ENCODE measurements around the gene ZNF333. TPM values are rescaled to one million over a fixed set of nuclear protein-coding genes. Genes with fewer than 3 reads are reported as not detected.
"Not testable (repeated sequence)": the region's sequence is repeated elsewhere in the genome, so short reads cannot be mapped to it uniquely, and the experiment has no call there.

ZNF333 gene
- total RNA-seq, 1 donor from 2014 or later: 10.5 TPM

- DNase-seq (ENCODE audit: low spot score); intact Hi-C loops (cut with DNase I): not testable (repeated sequence)
These were observed 92.1 kb downstream of the ZNF333 start for GRCh38 chr19:14781713-14782536.

GRCh38 chr19:14782626-14783409 lies 93.0 kb downstream of the ZNF333 start:
- no peak for DNase-seq (ENCODE audit: low spot score)
- intact Hi-C loops (cut with DNase I): no loop called here

Other genes starting within 250 kb of the ZNF333 start
- not detected for gene PTGER1, start 214.7 kb upstream of the ZNF333 start, total RNA-seq
- 49.5 TPM for gene GIPC1, start 193.9 kb upstream of the ZNF333 start, total RNA-seq
- 61.6 TPM for gene DNAJB1, start 171.7 kb upstream of the ZNF333 start, total RNA-seq
- 62.0 TPM for gene TECR, start 160.5 kb upstream of the ZNF333 start, total RNA-seq
- gene NDUFB7, start 118.0 kb upstream of the ZNF333 start, total RNA-seq: 382 TPM
- not detected for gene CLEC17A, start 107.0 kb upstream of the ZNF333 start, total RNA-seq
- 0.46 TPM for gene ADGRE3, start 15.2 kb upstream of the ZNF333 start, total RNA-seq
- gene ADGRE2, start 88.5 kb downstream of the ZNF333 start, total RNA-seq: 2.5 TPM
- gene OR7A5, start 145.1 kb downstream of the ZNF333 start, total RNA-seq: not detected
- 0.03 TPM for gene OR7C1, start 145.1 kb downstream of the ZNF333 start, total RNA-seq
- gene OR7A10, start 158.9 kb downstream of the ZNF333 start, total RNA-seq: not detected
- not detected for gene OR7A17, start 196.1 kb downstream of the ZNF333 start, total RNA-seq